DMS53 (cell line): ENCODE results near the gene TRIM8.

Experiments
- DNase-seq: peaks from one replicate; lab custom pipeline; 2025; lab: John Stamatoyannopoulos, UW

Gene TRIM8

GRCh38 chr10:102633287-102633686, 11.0 kb upstream of the TRIM8 start:
- DNase-seq = no peak

- no peak for DNase-seq
Observed at GRCh38 chr10:102633848-102634247, 10.4 kb upstream of the TRIM8 start.

- DNase-seq = no peak
Observed at GRCh38 chr10:102634686-102635085, 9.6 kb upstream of the TRIM8 start.

DNA sequence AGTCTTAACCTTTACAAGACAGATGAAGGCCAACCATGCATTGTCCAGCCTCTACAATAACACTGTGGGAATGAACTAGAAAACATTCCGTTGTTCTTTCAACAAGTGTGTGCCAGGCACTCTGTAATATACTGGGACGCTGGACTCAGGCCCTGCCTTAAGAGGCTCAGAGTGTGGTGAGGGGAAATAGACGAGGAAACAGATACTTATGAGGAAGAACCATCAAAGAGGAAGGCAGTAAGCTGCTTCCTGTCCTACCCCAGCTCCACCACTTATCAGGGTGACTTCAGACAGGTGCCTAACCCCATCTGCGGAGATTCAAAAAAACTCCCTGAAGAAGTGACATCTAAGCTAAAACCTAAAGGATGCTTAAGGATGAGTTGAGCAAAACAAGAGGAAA, 8.9 kb upstream of the TRIM8 start:
- no peak for DNase-seq

DNA sequence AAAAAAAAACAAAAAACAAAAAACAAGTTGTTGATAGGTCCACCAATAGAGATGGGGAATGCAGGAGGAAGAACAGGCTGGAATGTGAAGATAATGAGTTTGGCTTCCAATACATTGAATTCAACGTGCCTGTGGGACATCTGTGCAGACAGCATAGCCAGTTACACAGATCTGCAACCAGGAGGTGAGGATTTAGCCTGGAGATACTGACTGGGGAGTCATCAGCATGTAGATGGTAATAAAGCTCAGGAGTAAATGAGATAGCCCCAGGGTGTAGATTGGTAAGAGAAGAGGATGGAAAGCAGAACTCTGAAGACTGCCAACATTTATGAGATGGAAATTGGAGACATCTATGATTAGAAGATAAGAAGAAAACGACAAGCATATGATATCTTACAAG, 4.7 kb upstream of the TRIM8 start:
- no peak for DNase-seq

DNA sequence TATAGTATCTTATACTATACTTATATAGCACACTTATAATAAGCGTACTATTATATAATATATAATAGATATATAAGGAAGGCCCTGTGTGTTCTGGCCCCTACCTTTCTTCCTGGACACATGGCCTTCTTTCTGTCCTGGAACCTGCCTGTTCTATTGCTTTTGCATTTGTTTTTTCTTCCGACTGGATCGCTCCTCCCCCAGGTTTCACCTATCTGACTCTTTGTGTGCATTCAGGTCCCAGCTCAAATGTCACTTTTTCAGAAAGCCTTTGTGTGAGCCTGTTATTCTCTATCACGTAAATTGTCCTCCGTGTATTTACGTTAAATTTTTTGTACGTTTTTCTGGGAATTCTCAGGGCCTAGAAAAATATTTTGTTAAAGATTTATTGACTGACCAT, 2.9 kb upstream of the TRIM8 start:
- DNase-seq = peak; percentile 84

GRCh38 chr10:102641880-102642735, 2.2 kb upstream of the TRIM8 start:
- DNase-seq = peak; percentile 98

GRCh38 chr10:102642736-102643335, 1.4 kb upstream of the TRIM8 start:
- peak; percentile 82 for DNase-seq

DNA sequence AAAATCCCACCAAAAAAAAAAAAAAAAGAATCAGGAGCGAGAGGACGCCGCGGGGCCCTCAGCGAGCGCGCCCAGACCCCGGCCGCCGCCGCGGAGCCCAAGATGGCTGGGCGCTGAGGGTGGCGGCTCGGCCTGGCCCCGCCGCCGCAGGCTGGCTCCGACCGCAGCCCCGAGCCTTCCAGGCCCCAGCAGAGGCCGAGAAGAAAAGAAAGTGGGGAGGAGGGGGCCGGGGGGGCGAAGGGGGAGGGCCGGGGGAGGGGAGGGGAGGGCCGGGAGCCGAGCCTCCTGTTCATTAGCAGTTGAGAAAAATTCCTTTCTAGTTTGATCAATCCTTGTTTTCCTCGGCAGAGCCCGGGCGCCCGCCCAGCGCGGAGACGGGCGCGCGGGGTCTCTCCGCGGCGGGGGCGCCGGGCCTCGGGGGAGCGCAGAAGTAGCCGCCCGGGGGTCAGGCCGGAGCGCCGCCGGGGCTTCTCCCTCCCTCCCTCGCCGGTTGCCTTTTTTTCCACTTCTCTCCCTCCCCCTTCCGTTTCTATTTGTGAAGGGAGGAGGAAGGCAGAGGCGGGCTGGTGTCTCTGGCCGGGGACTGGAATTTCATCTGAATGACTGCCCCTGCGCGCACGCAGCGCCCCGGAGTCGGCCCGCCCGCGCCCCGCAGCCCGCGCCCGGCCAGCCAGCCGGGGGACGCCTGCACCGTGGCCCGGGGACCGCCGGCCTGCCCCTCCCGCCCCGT, 778 bp upstream of the TRIM8 start:
- DNase-seq = peak; percentile 88

- peak; percentile 96 for DNase-seq
Observed at GRCh38 chr10:102644646-102645387, 538 bp downstream of the TRIM8 start.

GRCh38 chr10:102645388-102645740, 1.1 kb downstream of the TRIM8 start:
- peak; percentile 91 for DNase-seq

DNA sequence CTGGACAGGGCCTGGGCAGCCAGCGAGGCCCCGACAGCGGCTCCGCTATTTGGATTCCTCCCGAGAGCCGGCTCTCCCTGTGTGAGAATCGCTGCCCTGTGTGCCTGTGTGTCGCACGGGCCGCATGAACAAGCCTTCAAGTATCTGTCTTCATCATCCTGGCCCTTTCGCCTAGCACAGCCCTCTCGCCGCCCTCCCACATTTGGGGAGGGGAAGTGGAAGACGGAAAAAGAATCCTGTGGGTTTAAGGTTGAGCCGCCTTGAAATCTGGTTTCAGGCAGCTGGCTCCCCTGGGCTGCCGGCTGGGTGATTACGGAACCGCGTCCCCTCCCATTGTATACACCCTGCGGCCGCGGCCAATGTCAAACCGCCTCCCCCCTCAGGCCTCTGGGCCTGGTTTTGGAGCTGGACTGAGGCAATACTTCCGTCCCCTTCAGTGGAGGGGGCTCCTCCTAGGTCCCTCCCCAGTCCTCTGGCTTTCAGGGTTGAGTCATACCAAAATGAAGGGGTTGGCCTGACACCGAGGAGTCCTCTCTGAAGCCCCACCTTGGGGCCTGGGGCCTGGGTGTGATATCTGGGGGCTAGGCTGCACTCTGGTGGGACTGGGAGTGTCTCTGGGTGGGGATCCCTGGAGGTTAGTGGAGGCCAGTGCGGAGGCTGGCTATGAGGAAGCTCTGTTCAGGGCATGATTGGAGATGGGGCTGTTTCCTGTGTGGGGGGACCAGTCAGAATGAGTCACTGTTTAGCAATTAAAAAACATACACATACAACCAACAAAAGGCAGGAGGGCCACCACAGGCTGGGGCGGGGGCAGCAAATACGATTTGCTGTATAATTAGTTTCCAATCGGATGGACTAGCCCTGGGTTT, 1.7 kb downstream of the TRIM8 start:
- DNase-seq = peak; percentile 84

GRCh38 chr10:102646610-102647442, 2.5 kb downstream of the TRIM8 start:
- no peak for DNase-seq

GRCh38 chr10:102647443-102648268, 3.4 kb downstream of the TRIM8 start:
- DNase-seq = no peak

- no peak for DNase-seq
Observed at GRCh38 chr10:102648269-102648888, 4.1 kb downstream of the TRIM8 start.

DNA sequence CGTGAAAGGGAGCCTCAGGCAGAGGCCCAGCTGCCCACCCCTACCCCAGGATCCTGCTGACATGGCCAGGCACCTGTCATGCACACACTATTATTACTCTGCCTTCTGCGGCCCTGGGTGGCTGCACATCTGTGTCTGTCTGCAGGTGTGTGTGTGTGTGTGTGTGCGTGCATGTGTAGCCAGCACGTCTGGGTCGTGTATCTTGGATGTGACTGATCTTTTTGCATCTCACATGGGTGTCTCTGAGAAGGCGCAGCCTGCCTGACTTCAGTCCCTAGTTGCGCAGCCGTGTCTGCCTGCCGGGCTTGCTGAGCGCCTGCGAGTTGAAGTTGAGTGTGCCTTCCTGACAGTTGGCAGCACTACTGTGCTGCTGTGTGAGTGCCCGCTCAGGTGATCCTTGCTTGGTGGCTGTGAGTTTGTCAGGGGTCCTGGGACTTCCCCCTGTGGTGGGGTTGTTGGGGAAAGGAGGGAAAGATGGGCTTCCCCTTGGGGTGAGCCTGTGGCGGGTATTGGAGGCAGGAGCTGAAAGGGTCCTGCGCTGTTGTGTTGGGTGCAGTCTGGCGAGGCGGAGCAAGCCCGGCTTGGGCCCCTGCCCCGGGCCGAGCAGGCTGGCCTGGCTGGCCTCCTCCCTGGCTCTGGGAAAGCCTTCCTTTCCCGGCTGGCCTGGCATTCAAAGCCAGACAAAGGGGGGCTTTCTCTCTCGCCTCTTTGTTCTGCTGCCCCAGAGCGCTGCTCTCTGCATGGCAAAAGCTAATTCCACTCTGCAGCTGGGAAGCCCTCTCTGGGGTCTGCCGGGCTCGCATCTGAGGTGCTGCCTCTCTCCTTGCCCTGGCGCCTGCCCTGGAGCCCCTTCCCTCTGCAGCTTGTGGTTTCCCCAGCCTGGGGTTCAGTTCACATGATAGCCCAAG, 4.9 kb downstream of the TRIM8 start:
- no peak for DNase-seq

DNA sequence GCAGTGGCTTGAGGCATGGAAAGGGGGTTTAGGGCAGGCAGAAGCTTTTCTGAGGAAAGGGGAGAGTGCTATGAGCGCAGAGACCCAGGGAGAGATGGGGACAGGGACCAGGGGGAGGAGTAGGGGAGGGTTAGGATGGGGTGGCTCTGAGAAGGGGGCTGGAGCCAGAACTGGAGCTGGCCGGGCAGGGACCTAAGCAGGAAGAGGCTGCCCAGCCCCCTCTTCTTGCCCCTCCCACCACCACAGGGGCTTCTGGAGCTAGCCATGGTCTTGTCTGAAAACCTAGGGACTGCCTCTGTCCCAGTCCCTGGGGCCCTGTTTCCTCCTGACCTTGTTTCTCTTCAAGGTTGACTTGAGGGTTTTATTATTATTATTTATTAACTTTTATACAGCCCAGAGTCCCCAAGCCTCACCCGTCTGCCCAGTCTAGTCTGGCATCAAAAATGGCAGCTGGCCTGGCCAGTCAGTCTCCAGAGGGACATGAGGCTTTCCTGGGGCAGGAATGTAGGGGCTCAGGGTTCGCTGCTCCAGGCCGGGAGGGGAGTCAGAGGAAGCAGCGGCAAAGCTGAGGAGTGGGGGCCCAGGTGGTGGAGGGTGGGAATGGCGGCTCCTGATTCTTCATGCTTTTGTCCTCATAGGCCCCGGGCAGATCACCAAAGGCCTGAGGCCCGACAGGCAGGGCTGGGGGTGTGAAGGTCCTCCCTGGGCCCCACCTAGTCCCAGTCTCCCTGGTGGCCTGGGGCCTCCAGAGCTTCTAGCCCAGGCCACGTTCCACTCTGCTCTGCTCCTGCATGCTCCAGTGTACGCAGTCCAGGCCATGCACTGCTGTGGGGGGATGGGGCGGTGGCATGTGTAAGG, 5.7 kb downstream of the TRIM8 start:
- no peak for DNase-seq
